Measurements from ENCODE around the gene LRP3.

LRP3 gene

DNA sequence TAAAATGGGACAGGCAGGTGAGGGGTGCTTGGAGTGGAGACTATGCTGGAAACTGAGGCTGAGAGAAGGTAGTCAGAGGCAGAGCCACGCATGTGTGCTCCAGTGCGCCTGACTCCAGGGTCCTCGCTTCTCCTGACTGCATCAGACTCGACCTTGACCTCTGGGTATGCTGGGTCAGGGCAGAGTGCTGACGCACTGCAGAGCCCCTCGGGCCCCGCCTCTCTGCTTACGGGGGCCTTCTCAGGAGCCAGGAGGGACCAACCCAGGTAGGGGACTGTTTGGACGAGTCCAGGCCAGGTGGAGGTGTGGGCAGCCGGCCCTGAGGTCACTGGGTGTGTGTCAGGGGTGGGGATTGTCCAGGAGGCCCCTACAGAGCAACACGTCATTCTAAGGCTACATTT lies 54.4 kb downstream of the LRP3 start:
- no peaks in the 10 kb centered on the region for H3K36me3 ChIP-seq (ENCODE audit: control insufficient read depth, insufficient read depth, low read length)
- H3K4me1 ChIP-seq (ENCODE audit: control insufficient read depth, insufficient read depth, low read length, poor library complexity, severe bottlenecking): peaks cover 2% of the 10 kb centered on the region
- no peaks in the 10 kb centered on the region for H3K9me3 ChIP-seq (ENCODE audit: control insufficient read depth, low read length)
- H3K27ac ChIP-seq (ENCODE audit: low read depth, low read length, severe bottlenecking): no peak overlapping the region
- H3K4me3 ChIP-seq (ENCODE audit: extremely low read depth, insufficient read depth, low read length, poor library complexity, severe bottlenecking): no peak overlapping the region
- WGBS, 2 experiments (ENCODE audit: insufficient coverage in 2 of 2): 76 to 80% methylated on average over 9 to 10 of the region's 11 CpGs

DNA sequence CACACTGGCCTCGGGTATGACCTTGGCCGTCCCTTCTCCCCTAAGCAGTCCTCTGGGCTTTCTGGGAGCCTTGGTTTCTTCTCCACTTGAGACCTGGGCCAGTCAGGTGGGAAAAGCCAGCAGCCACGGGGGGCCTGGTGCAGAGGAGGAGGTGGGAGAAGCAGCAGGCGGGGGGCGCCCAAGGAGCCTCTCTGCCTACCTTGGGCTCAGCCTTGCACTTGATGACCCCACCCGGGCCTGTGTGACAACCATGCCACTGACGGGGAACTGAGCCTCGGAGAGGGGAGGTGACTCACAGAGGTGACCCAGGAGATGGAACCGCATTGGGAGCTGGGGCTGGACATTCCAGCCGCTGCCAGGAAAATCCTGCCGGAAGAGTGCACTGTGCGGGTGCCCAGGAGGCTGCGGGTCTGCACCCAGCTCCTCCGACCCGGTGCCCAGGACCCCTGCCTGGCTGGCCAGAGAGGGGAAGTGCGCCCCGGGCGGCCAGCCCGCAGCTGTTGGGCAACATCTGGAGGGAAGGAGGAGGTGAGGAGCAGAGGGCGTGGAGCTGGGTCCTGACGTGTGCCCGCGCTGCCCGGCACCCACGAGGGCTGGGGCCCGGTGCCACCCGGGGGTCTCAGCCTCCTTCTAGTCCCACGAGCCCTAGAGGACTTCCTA lies 55.0 kb downstream of the LRP3 start:
- H3K27ac ChIP-seq (ENCODE audit: low read depth, low read length, severe bottlenecking): no peak overlapping the region
- H3K4me3 ChIP-seq (ENCODE audit: extremely low read depth, insufficient read depth, low read length, poor library complexity, severe bottlenecking): no peak overlapping the region
- peaks cover 2% of the 10 kb centered on the region for H3K4me1 ChIP-seq (ENCODE audit: control insufficient read depth, insufficient read depth, low read length, poor library complexity, severe bottlenecking)
- H3K36me3 ChIP-seq (ENCODE audit: control insufficient read depth, insufficient read depth, low read length): no peaks in the 10 kb centered on the region
- 79 to 85% methylated on average over 20 to 28 of the region's 28 CpGs for WGBS, 2 experiments (ENCODE audit: insufficient coverage in 2 of 2)
- H3K9me3 ChIP-seq (ENCODE audit: control insufficient read depth, low read length): no peaks in the 10 kb centered on the region

DNA sequence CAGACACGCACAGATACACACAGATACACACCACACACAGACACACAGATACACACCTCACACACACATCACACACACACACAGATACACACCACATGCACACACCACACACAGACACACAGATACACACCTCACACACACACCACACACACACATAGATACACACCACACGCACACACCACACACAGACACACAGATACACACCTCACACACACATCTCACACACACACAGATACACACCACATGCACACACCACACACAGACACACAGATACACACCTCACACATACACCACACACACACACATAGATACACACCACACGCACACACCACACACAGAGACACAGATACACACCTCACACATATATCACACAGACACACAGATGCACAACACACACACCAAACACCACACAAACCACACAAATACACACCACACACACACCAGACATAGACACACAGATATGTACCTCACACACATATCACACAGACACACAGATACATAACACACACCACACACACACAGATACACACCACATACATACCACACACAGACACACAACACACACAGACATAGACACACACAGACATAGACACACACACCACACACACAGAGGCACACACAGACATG lies 55.7 kb downstream of the LRP3 start:
- H3K27ac ChIP-seq (ENCODE audit: low read depth, low read length, severe bottlenecking): no peak overlapping the region
- H3K9me3 ChIP-seq (ENCODE audit: control insufficient read depth, low read length): no peaks in the 10 kb centered on the region
- no peaks in the 10 kb centered on the region for H3K36me3 ChIP-seq (ENCODE audit: control insufficient read depth, insufficient read depth, low read length)
- WGBS, 2 experiments (ENCODE audit: insufficient coverage in 2 of 2): 67 to 82% methylated on average over 3 of the region's 3 CpGs
- peaks cover 2% of the 10 kb centered on the region for H3K4me1 ChIP-seq (ENCODE audit: control insufficient read depth, insufficient read depth, low read length, poor library complexity, severe bottlenecking)
- no peak overlapping the region for H3K4me3 ChIP-seq (ENCODE audit: extremely low read depth, insufficient read depth, low read length, poor library complexity, severe bottlenecking)

DNA sequence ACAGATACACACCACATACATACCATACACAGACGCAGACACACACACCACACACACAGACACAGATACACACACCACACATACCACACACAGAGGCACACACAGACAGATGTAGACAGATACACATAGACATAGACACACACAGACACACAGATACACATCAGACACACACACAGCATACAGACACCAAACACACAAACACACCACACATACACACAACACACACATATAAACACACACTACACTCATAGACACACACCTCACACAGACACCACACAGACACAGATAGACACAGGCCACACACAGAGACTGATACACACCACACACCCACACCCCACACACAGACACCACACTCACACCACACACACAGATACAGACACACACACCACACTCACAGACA lies 56.4 kb downstream of the LRP3 start:
- Histone ChIP-seq H3K36me3 (ENCODE audit: control insufficient read depth, insufficient read depth, low read length) (no peaks in the 10 kb centered on the region), H3K4me3 (ENCODE audit: extremely low read depth, insufficient read depth, low read length, poor library complexity, severe bottlenecking) (no peak overlapping the region), H3K4me1 (ENCODE audit: control insufficient read depth, insufficient read depth, low read length, poor library complexity, severe bottlenecking) (peaks cover 2% of the 10 kb centered on the region), H3K27ac (ENCODE audit: low read depth, low read length, severe bottlenecking) (no peak overlapping the region), H3K9me3 (ENCODE audit: control insufficient read depth, low read length) (no peaks in the 10 kb centered on the region)
- WGBS, 2 experiments (ENCODE audit: insufficient coverage in 2 of 2): 89 to 100% methylated on average over 1 of the region's 1 CpG

DNA sequence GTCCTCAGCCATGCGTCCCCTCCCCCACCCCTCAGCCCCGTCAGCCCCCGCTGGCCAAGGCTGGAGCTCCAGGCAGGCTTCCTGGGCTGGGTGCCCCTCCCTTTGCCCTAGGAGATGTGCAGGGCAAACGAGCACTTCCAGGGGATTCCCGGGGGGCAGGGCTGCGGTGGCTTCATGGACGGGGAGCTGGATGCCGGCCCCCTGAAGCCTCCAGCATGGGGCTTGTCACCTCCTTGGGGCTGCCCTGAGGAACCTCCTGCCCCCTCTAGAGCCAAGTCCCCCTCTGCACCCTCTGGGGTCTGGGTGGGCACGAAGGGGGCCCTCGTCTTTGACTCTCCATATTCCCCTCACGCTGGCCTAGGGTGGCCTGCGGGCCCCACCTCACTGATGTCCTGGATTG lies 56.9 kb downstream of the LRP3 start:
- no peaks in the 10 kb centered on the region for H3K9me3 ChIP-seq (ENCODE audit: control insufficient read depth, low read length)
- H3K4me1 ChIP-seq (ENCODE audit: control insufficient read depth, insufficient read depth, low read length, poor library complexity, severe bottlenecking): peaks cover 2% of the 10 kb centered on the region
- H3K4me3 ChIP-seq (ENCODE audit: extremely low read depth, insufficient read depth, low read length, poor library complexity, severe bottlenecking): no peak overlapping the region
- H3K27ac ChIP-seq (ENCODE audit: low read depth, low read length, severe bottlenecking): no peak overlapping the region
- 68% methylated on average over 7 of the region's 12 CpGs; no CpG with 5 or more reads in 1 of the 2 experiments for WGBS, 2 experiments (ENCODE audit: insufficient coverage in 2 of 2)
- no peaks in the 10 kb centered on the region for H3K36me3 ChIP-seq (ENCODE audit: control insufficient read depth, insufficient read depth, low read length)

DNA sequence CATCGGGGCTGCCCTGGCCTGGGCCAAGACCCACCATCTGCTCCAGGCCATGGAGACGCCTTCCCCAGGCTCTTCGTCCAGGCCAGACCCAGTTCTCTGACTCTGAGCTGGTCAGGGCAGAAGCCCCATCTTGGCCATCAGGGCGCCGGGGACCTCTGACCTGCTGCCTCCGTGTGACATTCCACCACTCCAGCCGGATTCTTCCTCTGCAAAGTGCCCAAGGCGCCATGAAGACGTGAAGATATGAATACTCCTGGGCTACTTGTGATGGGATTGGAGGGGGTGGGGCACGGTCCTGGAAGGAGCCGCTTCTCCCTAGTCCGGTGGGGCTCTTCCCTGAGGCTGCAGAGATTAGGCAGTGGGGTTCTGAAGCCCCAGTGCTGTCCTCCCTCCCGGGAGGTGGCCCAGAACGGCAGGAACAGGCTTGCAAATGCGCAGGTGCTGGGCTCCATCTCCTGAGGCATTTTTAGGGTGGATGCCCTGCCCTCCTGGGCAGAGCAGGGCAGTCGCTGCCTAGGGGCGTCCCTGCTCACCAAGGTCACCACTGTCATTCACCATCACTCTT lies 57.5 kb downstream of the LRP3 start:
- H3K9me3 ChIP-seq (ENCODE audit: control insufficient read depth, low read length): no peaks in the 10 kb centered on the region
- 85 to 88% methylated on average over 10 to 15 of the region's 17 CpGs for WGBS, 2 experiments (ENCODE audit: insufficient coverage in 2 of 2)
- no peaks in the 10 kb centered on the region for H3K36me3 ChIP-seq (ENCODE audit: control insufficient read depth, insufficient read depth, low read length)
- no peak overlapping the region for H3K27ac ChIP-seq (ENCODE audit: low read depth, low read length, severe bottlenecking)
- H3K4me3 ChIP-seq (ENCODE audit: extremely low read depth, insufficient read depth, low read length, poor library complexity, severe bottlenecking): no peak overlapping the region
- H3K4me1 ChIP-seq (ENCODE audit: control insufficient read depth, insufficient read depth, low read length, poor library complexity, severe bottlenecking): peaks cover 2% of the 10 kb centered on the region

DNA sequence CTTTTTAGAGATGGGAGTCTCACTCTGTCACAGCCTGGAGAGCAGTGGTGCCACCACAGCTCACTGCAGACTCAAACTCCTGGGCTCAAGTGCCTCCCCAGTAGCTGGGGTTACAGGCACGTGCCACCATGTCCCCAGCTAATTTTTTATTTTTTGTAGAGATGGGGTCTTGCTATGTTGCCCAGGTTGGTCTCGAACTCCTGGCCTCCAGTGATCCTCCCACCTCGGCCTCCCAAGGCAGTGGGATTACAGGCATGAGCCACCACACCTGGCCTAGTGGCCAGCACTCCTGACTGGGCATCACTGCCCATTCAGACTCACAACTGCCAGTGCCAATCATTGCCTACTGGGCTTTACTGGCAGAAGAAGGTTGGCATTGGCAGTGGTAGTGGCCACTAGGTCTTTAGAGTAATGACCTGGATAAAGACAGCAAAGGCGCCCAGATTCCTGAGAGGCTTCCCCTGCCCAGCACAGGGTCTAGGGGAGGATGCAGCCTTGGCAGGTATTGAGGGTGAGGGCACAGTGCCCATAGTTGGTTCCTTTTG lies 58.4 kb downstream of the LRP3 start:
- no peak overlapping the region for H3K4me3 ChIP-seq (ENCODE audit: extremely low read depth, insufficient read depth, low read length, poor library complexity, severe bottlenecking)
- H3K4me1 ChIP-seq (ENCODE audit: control insufficient read depth, insufficient read depth, low read length, poor library complexity, severe bottlenecking): peaks cover 2% of the 10 kb centered on the region
- H3K27ac ChIP-seq (ENCODE audit: low read depth, low read length, severe bottlenecking): no peak overlapping the region
- 86 to 95% methylated on average over 4 of the region's 4 CpGs for WGBS, 2 experiments (ENCODE audit: insufficient coverage in 2 of 2)
- no peaks in the 10 kb centered on the region for H3K9me3 ChIP-seq (ENCODE audit: control insufficient read depth, low read length)
- no peaks in the 10 kb centered on the region for H3K36me3 ChIP-seq (ENCODE audit: control insufficient read depth, insufficient read depth, low read length)

DNA sequence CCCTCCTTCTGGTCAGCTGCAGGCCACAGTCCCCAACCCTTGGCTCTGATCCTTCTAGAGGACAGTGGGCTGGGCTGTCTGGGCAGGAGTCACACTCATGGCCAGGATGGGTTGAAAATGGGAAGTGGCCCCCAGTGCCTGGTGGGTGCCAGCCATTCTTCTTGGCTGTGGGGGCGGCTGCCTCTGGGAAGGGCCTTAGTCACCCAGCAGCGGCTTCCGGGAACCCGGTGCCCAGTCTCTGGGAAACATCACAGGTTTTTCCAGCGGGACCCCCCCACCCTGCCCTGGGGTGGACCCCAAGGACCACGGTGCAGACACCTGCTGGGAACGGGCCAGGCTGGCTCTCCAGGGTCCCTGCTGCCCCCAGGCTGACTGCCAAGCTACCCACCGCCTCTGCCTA lies 58.8 kb downstream of the LRP3 start:
- Histone ChIP-seq H3K27ac (ENCODE audit: low read depth, low read length, severe bottlenecking) (no peak overlapping the region), H3K36me3 (ENCODE audit: control insufficient read depth, insufficient read depth, low read length) (no peaks in the 10 kb centered on the region), H3K4me1 (ENCODE audit: control insufficient read depth, insufficient read depth, low read length, poor library complexity, severe bottlenecking) (peaks cover 2% of the 10 kb centered on the region), H3K9me3 (ENCODE audit: control insufficient read depth, low read length) (no peaks in the 10 kb centered on the region), H3K4me3 (ENCODE audit: extremely low read depth, insufficient read depth, low read length, poor library complexity, severe bottlenecking) (no peak overlapping the region)
- WGBS, 2 experiments (ENCODE audit: insufficient coverage in 2 of 2): 89 to 94% methylated on average over 5 to 8 of the region's 8 CpGs

DNA sequence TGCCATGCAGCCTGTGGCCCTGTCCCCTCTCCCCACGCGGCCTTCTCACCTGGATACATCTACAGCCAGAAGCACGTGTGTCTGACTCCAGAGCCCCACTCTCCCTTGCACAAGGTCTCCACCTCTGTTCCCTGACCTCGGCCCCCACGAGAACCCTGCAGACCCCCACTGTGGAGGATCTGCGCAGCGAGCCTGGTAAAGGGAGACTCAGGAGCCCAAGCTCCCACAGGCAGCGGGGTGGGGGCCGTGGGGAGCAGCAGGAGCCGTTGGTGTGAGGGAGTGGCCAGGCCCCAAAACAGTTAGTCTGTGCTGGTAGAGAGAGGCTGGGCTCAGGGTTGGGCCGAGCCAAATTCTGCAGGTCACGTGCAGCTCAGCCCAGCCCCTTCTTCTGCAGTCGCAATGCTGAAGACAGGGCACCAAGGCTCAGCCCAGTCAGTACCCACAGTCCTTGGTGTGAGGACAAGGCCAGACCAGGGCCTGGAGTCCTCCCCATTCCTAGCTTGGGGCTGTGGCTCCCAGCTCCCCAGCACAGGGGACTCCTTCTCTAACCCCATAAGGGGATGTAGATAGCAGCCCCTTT lies 60.2 kb downstream of the LRP3 start:
- no peak overlapping the region for H3K27ac ChIP-seq (ENCODE audit: low read depth, low read length, severe bottlenecking)
- H3K4me1 ChIP-seq (ENCODE audit: control insufficient read depth, insufficient read depth, low read length, poor library complexity, severe bottlenecking): peaks cover 2% of the 10 kb centered on the region
- no peaks in the 10 kb centered on the region for H3K36me3 ChIP-seq (ENCODE audit: control insufficient read depth, insufficient read depth, low read length)
- no peaks in the 10 kb centered on the region for H3K9me3 ChIP-seq (ENCODE audit: control insufficient read depth, low read length)
- no peak overlapping the region for H3K4me3 ChIP-seq (ENCODE audit: extremely low read depth, insufficient read depth, low read length, poor library complexity, severe bottlenecking)
- WGBS, 2 experiments (ENCODE audit: insufficient coverage in 2 of 2): 71 to 85% methylated on average over 9 to 12 of the region's 13 CpGs

DNA sequence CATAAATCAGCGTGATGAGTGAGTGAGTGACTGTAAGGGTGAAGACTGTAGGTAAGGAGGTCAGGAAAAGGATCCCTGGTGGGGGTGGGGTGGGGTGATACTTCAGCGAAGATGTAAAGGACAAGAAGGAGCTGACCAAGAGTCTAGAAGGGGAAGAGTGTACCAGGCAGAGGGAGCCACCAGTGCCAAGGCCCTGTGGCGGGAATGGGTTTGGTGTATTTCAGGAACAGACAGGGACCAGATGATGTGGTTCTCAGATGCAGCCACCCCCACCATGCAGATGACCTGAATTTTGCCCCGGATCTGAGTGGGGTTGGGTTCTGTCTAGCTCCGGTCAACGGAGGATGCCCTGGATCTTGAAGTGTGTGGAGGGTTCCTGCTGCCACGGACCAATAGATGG lies 61.7 kb downstream of the LRP3 start:
- Histone ChIP-seq H3K36me3 (ENCODE audit: control insufficient read depth, insufficient read depth, low read length) (no peaks in the 10 kb centered on the region), H3K4me1 (ENCODE audit: control insufficient read depth, insufficient read depth, low read length, poor library complexity, severe bottlenecking) (no peaks in the 10 kb centered on the region), H3K27ac (ENCODE audit: low read depth, low read length, severe bottlenecking) (no peak overlapping the region), H3K9me3 (ENCODE audit: control insufficient read depth, low read length) (no peaks in the 10 kb centered on the region), H3K4me3 (ENCODE audit: extremely low read depth, insufficient read depth, low read length, poor library complexity, severe bottlenecking) (no peak overlapping the region)
- 91 to 95% methylated on average over 5 of the region's 7 CpGs for WGBS, 2 experiments (ENCODE audit: insufficient coverage in 2 of 2)

Measured in mesodermal cell (in vitro differentiated cells).